Upper lobe of right lung (tissue), 1 donor: Measurements from ENCODE around the gene SIL1. TPM values are rescaled to one million over a fixed set of nuclear protein-coding genes. Genes with fewer than 3 reads are reported as not detected.

ENCODE experiments used
- ATAC-seq: fragments of 200-7000 bp; cut with Tn5 transposase; one replicate; pipeline ENCODE4 v1.9.1; 2020; ENCODE audit warnings: mild to moderate bottlenecking, moderate library complexity
- DNase-seq: peaks from one replicate; pipeline ENCODE4 v3.0.0-alpha.2; 2020
- H3K27ac ChIP-seq: fragments of 200-600 bp; one replicate; pipeline ENCODE4 v1.8.0; 2022
- H3K27me3 ChIP-seq: fragments of 200-600 bp; one replicate; pipeline ENCODE4 v1.8.0; 2022; ENCODE audit warnings: mild to moderate bottlenecking
- H3K36me3 ChIP-seq: fragments of 200-600 bp; one replicate; pipeline ENCODE4 v1.8.0; 2022
- H3K4me1 ChIP-seq: fragments of 200-600 bp; one replicate; pipeline ENCODE4 v1.8.0; 2022
- H3K4me3 ChIP-seq: fragments of 200-600 bp; one replicate; pipeline ENCODE4 v1.8.0; 2022; ENCODE audit warnings: mild to moderate bottlenecking
- H3K9me3 ChIP-seq: fragments of 200-600 bp; one replicate; pipeline ENCODE4 v1.8.0; 2022
- CTCF ChIP-seq: fragments of 200-600 bp; IDR thresholded peaks from one replicate; pipeline ENCODE4 v1.8.0; 2022; ENCODE audit warnings: antibody characterized with exemption
- intact Hi-C: fragments of 100-400 bp; cut with DNase I; formaldehyde crosslinking; loops from one replicate; pipeline ENCODE4 v1.11.0; 2022
- total RNA-seq: library from RNA; stranded (reverse); fragmentation: NEBNext Ultra II Directional; extraction: Animal tissue kit (Norgen Biotek cat#: 25700); gene quantifications from one replicate; pipeline ENCODE4 v1.2.1, GENCODE V29; 2021
- donor health status: DM: no; HTN: yes; CAD: no; lungs with severe emphysema.

The SIL1 gene
- total RNA-seq, 1 donor from 2014 or later: 56.9 TPM

- no peak for TF ChIP-seq CTCF
- DNase-seq (no peak), ATAC-seq (no peak)
- H3K4me1 ChIP-seq: peaks cover 6% of the 10 kb centered on the region
- no peaks in the 10 kb centered on the region for H3K9me3 ChIP-seq
- no peak overlapping the region for H3K27ac ChIP-seq
- no peaks in the 10 kb centered on the region for H3K27me3 ChIP-seq
- intact Hi-C loops: no loop called here
- no peak overlapping the region for H3K4me3 ChIP-seq
- peaks cover 69% of the 10 kb centered on the region for H3K36me3 ChIP-seq
These were observed 264.5 kb downstream of the SIL1 start for GRCh38 chr5:138933522-138934290.

GRCh38 chr5:138932171-138932810, 265.9 kb downstream of the SIL1 start:
- H3K36me3 ChIP-seq: peaks cover 83% of the 10 kb centered on the region
- DNase-seq (no peak), ATAC-seq (no peak)
- peaks cover 10% of the 10 kb centered on the region for H3K4me1 ChIP-seq
- no peak overlapping the region for H3K27ac ChIP-seq
- no peak overlapping the region for H3K4me3 ChIP-seq
- H3K9me3 ChIP-seq: no peaks in the 10 kb centered on the region
- TF ChIP-seq CTCF: no peak
- H3K27me3 ChIP-seq: no peaks in the 10 kb centered on the region
- intact Hi-C loops: no loop called here

- intact Hi-C loops: no loop called here
- Histone ChIP-seq H3K4me3 (no peak overlapping the region), H3K4me1 (peaks cover 8% of the 10 kb centered on the region), H3K9me3 (no peaks in the 10 kb centered on the region), H3K27ac (no peak overlapping the region), H3K36me3 (peaks cover 99% of the 10 kb centered on the region), H3K27me3 (no peaks in the 10 kb centered on the region)
- ATAC-seq (no peak), DNase-seq (no peak)
- no peak for TF ChIP-seq CTCF
These were observed 267.6 kb downstream of the SIL1 start for GRCh38 chr5:138930371-138931097.

GRCh38 chr5:138929571-138929955, 268.6 kb downstream of the SIL1 start:
- H3K4me1 ChIP-seq: peaks cover 8% of the 10 kb centered on the region
- DNase-seq (no peak), ATAC-seq (no peak)
- no peaks in the 10 kb centered on the region for H3K27me3 ChIP-seq
- H3K36me3 ChIP-seq: peaks cover 99% of the 10 kb centered on the region
- H3K9me3 ChIP-seq: no peaks in the 10 kb centered on the region
- intact Hi-C loops: no loop called here
- no peak for TF ChIP-seq CTCF
- H3K4me3 ChIP-seq: no peak overlapping the region
- H3K27ac ChIP-seq: no peak overlapping the region

- H3K36me3 ChIP-seq: peaks cover 96% of the 10 kb centered on the region
- no peaks in the 10 kb centered on the region for H3K9me3 ChIP-seq
- no peaks in the 10 kb centered on the region for H3K27me3 ChIP-seq
- ATAC-seq (peak; percentile 45), DNase-seq (peak; percentile 70)
- H3K27ac ChIP-seq: no peak overlapping the region
- intact Hi-C loops: no loop called here
- H3K4me3 ChIP-seq: no peak overlapping the region
- TF ChIP-seq CTCF: no peak
- H3K4me1 ChIP-seq: peaks cover 8% of the 10 kb centered on the region
These were observed 270.2 kb downstream of the SIL1 start for GRCh38 chr5:138927979-138928378.
